ENCODE results near the gene TNNI3K. TPM values are rescaled to one million over a fixed set of nuclear protein-coding genes. Genes with fewer than 3 reads are reported as not detected.

TNNI3K gene
- total RNA-seq, 1 donor from 2014 or later: not detected

- Mint-ChIP-seq H3K27me3 (ENCODE audit: insufficient read depth) (no peaks in the 10 kb centered on the region), H3K4me3 (no peak overlapping the region), H3K36me3 (ENCODE audit: low read depth) (no peaks in the 10 kb centered on the region), H3K9me3 (no peaks in the 10 kb centered on the region), H3K4me1 (ENCODE audit: low read depth) (no peaks in the 10 kb centered on the region), H3K27ac (no peak overlapping the region)
- no peak for DNase-seq (ENCODE audit: low spot score)
- intact Hi-C loops (cut with micrococcal nuclease): no loop called here
Measured at GRCh38 chr1:74367175-74367813, 132.1 kb downstream of the TNNI3K start.

- Mint-ChIP-seq H3K4me3 (no peak overlapping the region), H3K9me3 (no peaks in the 10 kb centered on the region), H3K4me1 (ENCODE audit: low read depth) (no peaks in the 10 kb centered on the region), H3K27me3 (ENCODE audit: insufficient read depth) (no peaks in the 10 kb centered on the region), H3K36me3 (ENCODE audit: low read depth) (no peaks in the 10 kb centered on the region), H3K27ac (no peak overlapping the region)
- intact Hi-C loops (cut with micrococcal nuclease): no loop called here
- DNase-seq (ENCODE audit: low spot score): no peak
Measured at GRCh38 chr1:74368335-74368734, 133.1 kb downstream of the TNNI3K start.

- H3K36me3 Mint-ChIP-seq (ENCODE audit: low read depth): no peaks in the 10 kb centered on the region
- intact Hi-C loops (cut with micrococcal nuclease): no loop called here
Measured at GRCh38 chr1:74375376-74375775, 140.2 kb downstream of the TNNI3K start.

GRCh38 chr1:74380252-74380651, 145.1 kb downstream of the TNNI3K start:
- Mint-ChIP-seq H3K27me3 (ENCODE audit: insufficient read depth) (no peaks in the 10 kb centered on the region), H3K27ac (no peak overlapping the region), H3K36me3 (ENCODE audit: low read depth) (no peaks in the 10 kb centered on the region), H3K4me3 (no peak overlapping the region), H3K4me1 (ENCODE audit: low read depth) (no peaks in the 10 kb centered on the region), H3K9me3 (no peaks in the 10 kb centered on the region)
- intact Hi-C loops (cut with micrococcal nuclease): no loop called here
- DNase-seq (ENCODE audit: low spot score): no peak

More at GRCh38 chr1:74375376-74375775, 140.2 kb downstream of the TNNI3K start:
- H3K4me3 Mint-ChIP-seq: no peak overlapping the region
- H3K27me3 Mint-ChIP-seq (ENCODE audit: insufficient read depth): no peaks in the 10 kb centered on the region
- no peak for DNase-seq (ENCODE audit: low spot score)
- H3K27ac Mint-ChIP-seq: no peak overlapping the region
- no peaks in the 10 kb centered on the region for H3K4me1 Mint-ChIP-seq (ENCODE audit: low read depth)
- no peaks in the 10 kb centered on the region for H3K9me3 Mint-ChIP-seq

GRCh38 chr1:74388855-74389254, 153.7 kb downstream of the TNNI3K start:
- DNase-seq (ENCODE audit: low spot score): no peak
- H3K27ac Mint-ChIP-seq: no peak overlapping the region
- no peaks in the 10 kb centered on the region for H3K4me1 Mint-ChIP-seq (ENCODE audit: low read depth)
- H3K36me3 Mint-ChIP-seq (ENCODE audit: low read depth): no peaks in the 10 kb centered on the region
- intact Hi-C loops (cut with micrococcal nuclease): no loop called here
- no peak overlapping the region for H3K4me3 Mint-ChIP-seq
- no peaks in the 10 kb centered on the region for H3K9me3 Mint-ChIP-seq
- no peaks in the 10 kb centered on the region for H3K27me3 Mint-ChIP-seq (ENCODE audit: insufficient read depth)

GRCh38 chr1:74392186-74392585, 157.0 kb downstream of the TNNI3K start:
- Mint-ChIP-seq H3K9me3 (no peaks in the 10 kb centered on the region), H3K4me1 (ENCODE audit: low read depth) (no peaks in the 10 kb centered on the region), H3K4me3 (no peak overlapping the region), H3K27me3 (ENCODE audit: insufficient read depth) (no peaks in the 10 kb centered on the region), H3K36me3 (ENCODE audit: low read depth) (no peaks in the 10 kb centered on the region), H3K27ac (no peak overlapping the region)
- intact Hi-C loops (cut with micrococcal nuclease): no loop called here
- no peak for DNase-seq (ENCODE audit: low spot score)

GRCh38 chr1:74392840-74393239, 157.7 kb downstream of the TNNI3K start:
- Mint-ChIP-seq H3K36me3 (ENCODE audit: low read depth) (no peaks in the 10 kb centered on the region), H3K4me1 (ENCODE audit: low read depth) (no peaks in the 10 kb centered on the region), H3K27ac (no peak overlapping the region), H3K27me3 (ENCODE audit: insufficient read depth) (no peaks in the 10 kb centered on the region), H3K4me3 (no peak overlapping the region), H3K9me3 (no peaks in the 10 kb centered on the region)
- intact Hi-C loops (cut with micrococcal nuclease): no loop called here
- no peak for DNase-seq (ENCODE audit: low spot score)

GRCh38 chr1:74395571-74395970, 160.4 kb downstream of the TNNI3K start:
- H3K36me3 Mint-ChIP-seq (ENCODE audit: low read depth): no peaks in the 10 kb centered on the region
- DNase-seq (ENCODE audit: low spot score): no peak
- no peaks in the 10 kb centered on the region for H3K4me1 Mint-ChIP-seq (ENCODE audit: low read depth)
- H3K9me3 Mint-ChIP-seq: no peaks in the 10 kb centered on the region
- intact Hi-C loops (cut with micrococcal nuclease): no loop called here
- H3K27ac Mint-ChIP-seq: no peak overlapping the region
- H3K4me3 Mint-ChIP-seq: no peak overlapping the region
- no peaks in the 10 kb centered on the region for H3K27me3 Mint-ChIP-seq (ENCODE audit: insufficient read depth)

- intact Hi-C loops (cut with micrococcal nuclease): no loop called here
- Mint-ChIP-seq H3K27me3 (ENCODE audit: insufficient read depth) (no peaks in the 10 kb centered on the region), H3K9me3 (no peaks in the 10 kb centered on the region), H3K4me1 (ENCODE audit: low read depth) (no peaks in the 10 kb centered on the region), H3K36me3 (ENCODE audit: low read depth) (no peaks in the 10 kb centered on the region), H3K27ac (no peak overlapping the region), H3K4me3 (no peak overlapping the region)
- DNase-seq (ENCODE audit: low spot score): no peak
Measured at GRCh38 chr1:74396462-74396861, 161.3 kb downstream of the TNNI3K start.

- Mint-ChIP-seq H3K27me3 (ENCODE audit: insufficient read depth) (no peaks in the 10 kb centered on the region), H3K36me3 (ENCODE audit: low read depth) (no peaks in the 10 kb centered on the region), H3K4me3 (no peak overlapping the region), H3K4me1 (ENCODE audit: low read depth) (no peaks in the 10 kb centered on the region), H3K27ac (no peak overlapping the region), H3K9me3 (no peaks in the 10 kb centered on the region)
- DNase-seq (ENCODE audit: low spot score): no peak
- intact Hi-C loops (cut with micrococcal nuclease): no loop called here
Measured at GRCh38 chr1:74396933-74397332, 161.7 kb downstream of the TNNI3K start.

- Mint-ChIP-seq H3K4me1 (ENCODE audit: low read depth) (no peaks in the 10 kb centered on the region), H3K27me3 (ENCODE audit: insufficient read depth) (no peaks in the 10 kb centered on the region), H3K27ac (no peak overlapping the region), H3K36me3 (ENCODE audit: low read depth) (no peaks in the 10 kb centered on the region), H3K9me3 (no peaks in the 10 kb centered on the region), H3K4me3 (no peak overlapping the region)
- DNase-seq (ENCODE audit: low spot score): no peak
- intact Hi-C loops (cut with micrococcal nuclease): no loop called here
Measured at GRCh38 chr1:74399249-74399648, 164.1 kb downstream of the TNNI3K start.

GRCh38 chr1:74402873-74403272, 167.7 kb downstream of the TNNI3K start:
- Mint-ChIP-seq H3K4me1 (ENCODE audit: low read depth) (no peaks in the 10 kb centered on the region), H3K27me3 (ENCODE audit: insufficient read depth) (no peaks in the 10 kb centered on the region), H3K9me3 (no peaks in the 10 kb centered on the region), H3K36me3 (ENCODE audit: low read depth) (no peaks in the 10 kb centered on the region), H3K27ac (no peak overlapping the region), H3K4me3 (no peak overlapping the region)
- no peak for DNase-seq (ENCODE audit: low spot score)
- intact Hi-C loops (cut with micrococcal nuclease): no loop called here

GRCh38 chr1:74403606-74404005, 168.4 kb downstream of the TNNI3K start:
- H3K4me3 Mint-ChIP-seq: no peak overlapping the region
- intact Hi-C loops (cut with micrococcal nuclease): no loop called here
- no peaks in the 10 kb centered on the region for H3K27me3 Mint-ChIP-seq (ENCODE audit: insufficient read depth)

GRCh38 chr1:74406759-74407158, 171.6 kb downstream of the TNNI3K start:
- intact Hi-C loops (cut with micrococcal nuclease): no loop called here
- Mint-ChIP-seq H3K27ac (no peak overlapping the region), H3K4me3 (no peak overlapping the region), H3K27me3 (ENCODE audit: insufficient read depth) (no peaks in the 10 kb centered on the region), H3K9me3 (no peaks in the 10 kb centered on the region), H3K36me3 (ENCODE audit: low read depth) (no peaks in the 10 kb centered on the region), H3K4me1 (ENCODE audit: low read depth) (no peaks in the 10 kb centered on the region)
- no peak for DNase-seq (ENCODE audit: low spot score)

More at GRCh38 chr1:74403606-74404005, 168.4 kb downstream of the TNNI3K start:
- Mint-ChIP-seq H3K9me3 (no peaks in the 10 kb centered on the region), H3K27ac (no peak overlapping the region), H3K4me1 (ENCODE audit: low read depth) (no peaks in the 10 kb centered on the region), H3K36me3 (ENCODE audit: low read depth) (no peaks in the 10 kb centered on the region)
- DNase-seq (ENCODE audit: low spot score): no peak

Data from activated T-helper 1 cell treated with anti-CD3 and anti-CD28 coated beads, Interleukin-12 subunit alpha, Interleukin-12 subunit beta, Interleukin-2, Interleukin-4 antibody, amounts not matched to agents 30 ng/mL and 10 ng/mL and 1 ng/mL, durations not matched to agents 14 hours and 24 hours and 36 hours (primary cell).